ENCODE data around the gene SYNGAP1.
A peak's percentile ranks its signal among the peaks of the same experiment; 100 is the strongest.
"Not testable (repeated sequence)": the region's sequence is repeated elsewhere in the genome, so short reads cannot be mapped to it uniquely, and the experiment has no call there.

SYNGAP1 gene

DNA sequence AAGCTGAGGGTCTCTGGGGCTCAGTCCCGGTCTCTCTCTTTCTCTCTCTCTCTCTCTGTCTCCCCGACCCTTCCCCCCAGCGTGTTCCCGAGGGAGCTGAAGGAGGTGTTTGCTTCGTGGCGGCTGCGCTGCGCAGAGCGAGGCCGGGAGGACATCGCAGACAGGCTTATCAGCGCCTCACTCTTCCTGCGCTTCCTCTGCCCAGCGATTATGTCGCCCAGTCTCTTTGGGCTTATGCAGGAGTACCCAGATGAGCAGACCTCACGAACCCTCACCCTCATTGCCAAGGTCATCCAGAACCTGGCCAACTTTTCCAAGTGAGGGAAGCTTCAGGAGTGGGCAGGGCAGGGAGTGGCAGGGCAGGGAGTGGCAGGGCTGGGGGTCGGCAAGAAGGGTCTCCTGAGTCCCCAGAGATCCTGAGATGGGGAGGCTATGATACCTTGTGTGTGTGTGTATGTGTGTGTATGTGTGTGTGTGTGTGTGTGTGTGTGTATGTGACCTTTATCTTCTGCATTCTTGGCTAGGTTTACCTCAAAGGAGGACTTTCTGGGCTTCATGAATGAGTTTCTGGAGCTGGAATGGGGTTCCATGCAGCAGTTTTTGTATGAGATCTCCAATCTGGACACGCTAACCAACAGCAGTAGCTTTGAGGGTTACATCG, 20.9 kb downstream of the SYNGAP1 start:
- no peak for DNase-seq

DNA sequence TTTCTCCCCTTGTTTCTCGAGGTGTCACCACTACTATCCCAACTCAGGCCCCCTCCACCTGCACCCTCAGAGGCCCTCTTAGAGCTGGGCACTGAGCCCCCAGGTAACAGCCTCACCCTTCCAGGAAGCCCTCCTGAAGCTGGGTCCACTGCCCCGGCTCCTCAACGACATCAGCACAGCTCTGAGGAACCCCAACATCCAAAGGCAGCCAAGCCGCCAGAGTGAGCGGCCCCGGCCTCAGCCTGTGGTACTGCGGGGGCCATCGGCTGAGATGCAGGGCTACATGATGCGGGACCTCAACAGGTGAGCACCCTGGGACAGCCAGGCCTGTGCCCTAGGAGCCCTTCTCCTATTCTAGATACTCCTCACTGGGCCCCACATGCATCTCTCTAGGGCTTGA, 21.6 kb downstream of the SYNGAP1 start:
- no peak for DNase-seq

DNA sequence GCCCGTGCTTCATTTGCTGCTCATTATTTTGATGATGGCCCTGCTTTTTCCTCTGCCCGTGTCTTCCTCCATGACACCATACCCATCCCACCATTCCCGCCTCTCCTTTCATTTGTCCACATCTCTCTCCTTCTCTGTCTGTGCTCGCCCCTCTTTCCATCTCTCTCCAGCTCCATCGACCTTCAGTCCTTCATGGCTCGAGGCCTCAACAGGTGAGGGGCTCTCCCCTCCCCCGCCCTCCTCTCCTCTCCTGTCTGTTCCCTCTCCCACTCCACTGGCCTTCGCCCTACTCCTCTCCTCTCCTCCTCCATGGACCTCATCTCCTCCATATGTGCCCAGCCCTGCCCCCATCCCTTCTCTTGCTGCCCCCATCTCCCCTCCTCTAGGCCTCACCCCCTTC, 22.4 kb downstream of the SYNGAP1 start:
- DNase-seq, result no peak

DNA sequence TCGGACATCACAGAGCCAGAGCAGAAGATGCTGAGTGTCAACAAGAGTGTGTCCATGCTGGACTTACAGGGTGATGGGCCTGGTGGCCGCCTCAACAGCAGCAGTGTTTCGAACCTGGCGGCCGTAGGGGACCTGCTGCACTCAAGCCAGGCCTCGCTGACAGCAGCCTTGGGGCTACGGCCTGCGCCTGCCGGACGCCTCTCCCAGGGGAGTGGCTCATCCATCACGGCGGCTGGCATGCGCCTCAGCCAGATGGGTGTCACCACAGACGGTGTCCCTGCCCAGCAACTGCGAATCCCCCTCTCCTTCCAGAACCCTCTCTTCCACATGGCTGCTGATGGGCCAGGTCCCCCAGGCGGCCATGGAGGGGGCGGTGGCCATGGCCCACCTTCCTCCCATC, 23.2 kb downstream of the SYNGAP1 start:
- no peak for DNase-seq

DNA sequence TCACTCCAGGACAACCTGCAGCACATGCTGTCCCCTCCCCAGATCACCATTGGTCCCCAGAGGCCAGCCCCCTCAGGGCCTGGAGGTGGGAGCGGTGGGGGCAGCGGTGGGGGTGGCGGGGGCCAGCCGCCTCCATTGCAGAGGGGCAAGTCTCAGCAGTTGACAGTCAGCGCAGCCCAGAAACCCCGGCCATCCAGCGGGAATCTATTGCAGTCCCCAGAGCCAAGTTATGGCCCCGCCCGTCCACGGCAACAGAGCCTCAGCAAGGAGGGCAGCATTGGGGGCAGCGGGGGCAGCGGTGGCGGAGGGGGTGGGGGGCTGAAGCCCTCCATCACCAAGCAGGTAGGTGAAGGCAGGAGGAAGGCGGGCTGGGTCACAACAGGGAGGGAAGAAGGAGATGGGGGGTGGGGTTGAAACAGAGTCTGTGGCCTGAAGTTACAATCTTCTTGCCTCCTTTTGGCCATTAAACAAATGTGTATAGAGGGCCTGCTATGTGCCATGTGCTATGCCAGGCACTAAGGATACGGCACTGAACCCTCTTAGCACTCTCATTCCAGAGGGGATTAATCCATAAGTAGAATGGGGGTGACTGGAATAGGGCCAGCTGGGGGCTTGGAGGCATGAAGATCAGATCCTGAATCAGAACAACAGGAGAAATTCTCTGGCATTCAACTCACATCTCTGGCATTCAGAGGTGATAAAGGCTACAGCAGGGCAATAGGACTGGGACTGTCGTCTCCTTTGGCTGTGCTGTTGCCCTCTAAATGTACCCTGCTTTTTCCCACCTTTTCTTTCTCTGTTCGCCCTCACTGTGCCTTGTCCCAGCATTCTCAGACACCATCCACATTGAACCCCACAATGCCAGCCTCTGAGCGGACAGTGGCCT, 24.0 kb downstream of the SYNGAP1 start:
- no peak for DNase-seq

DNA sequence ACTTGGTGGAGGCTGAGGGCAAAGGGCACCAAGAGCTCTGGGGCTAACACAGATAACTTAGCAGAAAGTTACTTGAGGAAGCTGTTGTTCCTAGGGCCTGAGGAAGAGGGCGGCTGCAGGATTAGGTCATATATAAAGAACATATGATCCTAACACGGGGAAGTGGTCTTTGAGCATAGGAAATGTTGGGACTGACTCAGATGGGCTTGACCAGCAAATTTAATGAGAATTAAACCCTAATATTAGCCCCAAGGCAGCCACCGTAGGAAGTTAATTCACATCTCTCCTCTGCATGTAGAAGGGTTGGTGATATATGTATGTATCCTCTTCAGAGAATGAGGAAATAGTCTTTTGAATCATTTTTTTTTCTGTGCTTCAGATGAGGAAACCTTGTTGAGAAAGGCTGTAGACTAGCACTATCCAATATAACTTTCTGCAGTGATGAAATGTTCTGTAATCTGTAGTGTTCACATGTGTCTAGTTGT, 25.3 kb downstream of the SYNGAP1 start:
- peak; percentile 85 for DNase-seq

DNA sequence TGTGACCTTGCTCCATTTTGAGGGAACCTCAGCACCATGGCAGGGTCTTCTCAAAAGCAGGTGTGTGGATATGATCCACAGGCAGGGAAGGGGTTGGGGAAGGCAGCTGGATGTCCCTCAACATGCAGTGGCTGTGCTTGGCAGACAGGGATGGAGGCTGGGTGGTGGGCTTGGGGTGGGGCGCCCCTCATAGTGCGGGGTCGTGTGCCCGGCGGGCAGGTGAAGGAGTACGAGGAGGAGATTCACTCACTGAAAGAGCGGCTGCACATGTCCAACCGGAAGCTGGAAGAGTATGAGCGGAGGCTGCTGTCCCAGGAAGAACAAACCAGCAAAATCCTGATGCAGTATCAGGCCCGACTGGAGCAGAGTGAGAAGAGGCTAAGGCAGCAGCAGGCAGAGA, 26.5 kb downstream of the SYNGAP1 start:
- no peak for DNase-seq

DNA sequence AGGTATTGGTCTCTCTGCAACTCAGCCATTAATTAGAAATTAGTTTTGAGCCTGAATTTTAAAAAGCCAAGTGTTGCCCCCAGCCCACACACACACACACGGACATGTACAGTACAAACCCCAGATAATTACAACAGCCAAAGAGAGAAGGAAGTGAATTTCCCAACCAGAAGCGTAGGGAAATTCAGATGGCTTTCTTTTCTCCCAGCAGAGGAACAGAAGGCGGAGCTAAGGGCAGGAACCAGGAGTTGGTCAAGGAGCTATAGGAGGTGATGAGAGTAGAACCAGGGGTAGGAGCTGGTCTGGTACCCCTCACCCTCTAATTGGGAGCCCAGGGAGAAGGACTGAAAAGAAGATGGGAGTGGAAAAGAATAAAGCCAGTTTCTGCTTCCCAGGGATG, 30.6 kb downstream of the SYNGAP1 start:
- peak; percentile 80 for DNase-seq

DNA sequence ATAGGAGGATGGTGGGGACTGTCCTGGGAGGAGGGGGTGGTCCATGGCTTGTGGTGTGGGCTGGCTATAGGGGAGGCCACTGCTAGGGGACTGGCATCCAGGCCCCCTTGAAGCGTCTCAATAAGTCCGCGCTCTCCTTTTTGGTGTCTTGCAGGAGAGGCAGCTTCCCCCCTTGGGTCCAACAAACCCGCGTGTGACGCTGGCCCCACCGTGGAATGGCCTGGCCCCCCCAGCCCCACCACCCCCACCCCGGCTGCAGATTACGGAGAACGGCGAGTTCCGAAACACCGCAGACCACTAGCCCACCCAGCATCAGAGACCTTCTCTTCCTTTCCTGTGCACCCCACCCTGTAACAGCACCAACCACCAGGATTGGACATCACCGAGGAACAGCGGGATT, 31.7 kb downstream of the SYNGAP1 start:
- DNase-seq, result no peak

DNA sequence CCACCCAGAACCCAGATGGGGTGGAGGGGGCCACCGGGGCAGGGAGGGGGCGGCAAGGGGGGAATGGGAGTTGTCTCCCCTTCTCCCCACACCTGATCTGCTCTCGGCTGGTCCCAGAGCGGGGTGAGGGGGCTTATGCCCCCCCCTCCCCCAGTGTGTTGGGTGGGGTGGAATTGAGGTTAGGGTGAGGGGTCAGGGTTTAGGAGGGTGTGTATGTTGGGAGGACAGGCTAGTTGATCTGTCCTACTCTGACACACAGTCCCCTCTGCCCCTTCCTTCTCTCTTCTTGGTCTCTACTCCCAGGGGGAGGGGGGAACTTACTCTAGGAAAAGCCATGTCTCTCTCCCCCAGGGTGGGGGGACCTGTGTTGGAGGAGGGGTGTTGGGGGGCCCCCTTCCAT, 32.6 kb downstream of the SYNGAP1 start:
- no peak for DNase-seq

DNA sequence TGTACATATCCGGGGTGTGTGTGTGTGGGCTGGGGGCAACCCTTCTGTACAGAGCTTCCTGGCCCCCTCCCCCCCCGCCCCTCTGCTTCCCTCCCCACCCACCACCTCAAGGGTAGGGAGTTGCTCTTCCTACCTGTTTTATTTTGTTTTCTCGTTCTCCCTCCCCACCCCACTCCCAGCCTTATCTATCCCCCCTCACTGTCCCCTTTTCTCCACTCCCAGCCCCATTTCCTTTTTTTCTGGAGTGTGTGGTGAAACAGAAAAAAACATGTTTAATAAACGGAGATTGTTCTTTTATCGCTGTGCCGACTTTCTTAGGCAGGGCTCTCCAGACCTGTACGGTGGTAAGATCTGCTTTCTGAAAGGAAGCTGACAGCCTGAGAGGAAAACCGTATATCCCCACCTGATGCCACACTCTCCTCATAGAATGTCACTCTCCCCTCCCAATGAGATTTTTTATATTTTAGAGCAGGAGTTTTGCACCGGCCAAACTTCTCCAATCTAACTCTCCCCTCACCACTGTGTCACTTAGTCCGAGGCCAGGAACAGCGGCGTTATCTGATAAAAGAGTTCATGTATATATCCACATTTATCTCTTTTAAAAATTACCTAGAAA, 33.6 kb downstream of the SYNGAP1 start:
- DNase-seq, result no peak

DNA sequence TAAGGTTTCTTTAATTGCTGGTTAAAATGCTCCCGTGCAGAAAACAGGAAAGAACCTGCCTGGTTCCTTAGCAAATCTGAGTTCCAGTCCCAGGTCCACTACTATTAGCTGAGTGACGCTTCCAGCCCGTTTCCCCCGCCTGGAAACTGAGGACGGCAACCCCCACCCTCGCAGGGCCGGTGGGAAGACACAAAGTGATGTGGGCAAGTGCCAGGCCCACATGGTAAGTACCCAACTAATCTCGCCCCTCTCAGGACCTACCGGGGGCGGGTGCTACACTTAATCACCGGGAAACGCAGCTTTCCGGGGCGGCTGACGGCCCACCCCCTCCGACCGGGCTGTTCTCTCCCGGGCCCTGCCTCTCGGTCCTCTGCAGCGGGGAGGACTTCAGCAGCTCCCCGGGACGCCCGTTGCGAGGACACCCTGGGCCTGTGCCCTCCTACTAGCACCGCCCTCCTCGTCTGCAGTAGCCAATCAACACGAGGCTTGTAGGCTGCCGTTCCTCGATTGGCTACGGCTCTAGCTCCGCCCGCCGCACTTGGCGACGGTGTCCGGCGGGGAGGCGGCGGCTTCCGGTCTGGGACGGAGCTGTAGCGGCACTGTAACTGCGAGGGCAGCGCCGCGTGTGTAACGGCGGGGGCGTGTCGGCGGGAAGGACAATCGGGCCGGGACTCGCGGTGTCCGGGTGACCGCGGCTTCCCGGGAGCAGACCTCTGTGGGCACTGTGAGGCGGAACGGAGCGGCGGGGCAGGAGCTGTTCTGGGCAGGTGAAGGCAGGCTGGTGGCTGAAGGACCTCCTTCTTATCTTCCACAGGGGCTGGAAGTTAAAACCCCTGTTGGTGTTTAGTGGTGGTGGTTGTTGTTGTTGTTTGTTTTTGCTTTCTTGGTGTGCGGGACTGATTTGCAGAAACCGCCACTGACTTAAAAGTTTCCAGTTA, 34.4 kb downstream of the SYNGAP1 start, which contains the start of gene ZBTB9:
ZBTB9 (plus strand) TSS at position 568 of the 938 bp plus-strand sequence. CDS start 525 bp downstream, outside the sequence.
- peak; percentile 98 for DNase-seq

DNA sequence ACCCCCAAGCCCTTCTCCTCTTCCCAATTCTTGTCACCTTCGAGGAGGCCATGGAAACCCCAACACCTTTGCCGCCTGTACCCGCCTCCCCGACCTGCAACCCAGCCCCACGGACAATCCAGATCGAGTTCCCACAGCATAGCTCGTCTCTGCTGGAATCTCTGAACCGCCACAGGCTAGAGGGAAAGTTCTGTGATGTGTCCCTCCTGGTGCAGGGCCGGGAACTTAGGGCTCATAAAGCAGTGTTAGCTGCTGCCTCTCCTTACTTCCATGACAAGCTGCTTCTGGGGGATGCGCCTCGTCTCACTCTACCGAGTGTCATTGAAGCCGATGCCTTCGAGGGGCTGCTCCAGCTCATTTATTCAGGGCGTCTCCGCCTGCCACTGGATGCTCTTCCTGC, 35.2 kb downstream of the SYNGAP1 start:
- no peak for DNase-seq

DNA sequence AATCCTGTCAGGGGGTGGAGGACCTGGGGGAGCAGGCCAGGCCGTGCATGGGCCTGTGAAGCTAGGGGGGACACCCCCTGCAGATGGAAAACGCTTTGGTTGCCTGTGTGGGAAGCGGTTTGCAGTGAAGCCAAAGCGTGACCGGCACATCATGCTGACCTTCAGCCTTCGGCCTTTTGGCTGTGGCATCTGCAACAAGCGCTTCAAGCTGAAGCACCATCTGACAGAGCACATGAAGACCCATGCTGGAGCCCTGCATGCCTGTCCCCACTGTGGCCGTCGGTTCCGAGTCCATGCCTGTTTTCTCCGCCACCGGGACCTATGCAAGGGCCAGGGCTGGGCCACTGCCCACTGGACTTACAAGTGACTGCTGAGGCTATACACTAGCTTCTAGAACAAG, 36.3 kb downstream of the SYNGAP1 start:
- DNase-seq, result no peak

DNA sequence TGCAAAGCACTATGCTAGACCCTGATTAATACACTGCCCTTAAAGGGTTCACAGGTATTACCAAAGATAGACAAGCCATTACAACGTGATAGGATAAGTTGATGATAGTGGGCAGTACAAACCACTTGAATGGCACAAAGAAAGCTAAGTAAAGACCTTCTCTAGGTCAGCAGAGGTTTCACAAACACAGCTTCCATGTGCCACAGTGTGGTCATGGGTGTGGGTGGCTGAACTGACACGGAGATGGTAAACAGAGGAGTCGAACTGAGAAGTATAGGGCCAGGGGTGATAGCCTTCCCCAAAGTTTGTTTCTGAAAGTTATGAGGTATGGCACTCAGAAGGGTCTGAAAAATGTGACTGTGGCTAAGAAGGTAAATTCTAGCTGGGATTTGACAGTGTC, 38.8 kb downstream of the SYNGAP1 start:
- no peak for DNase-seq

DNA sequence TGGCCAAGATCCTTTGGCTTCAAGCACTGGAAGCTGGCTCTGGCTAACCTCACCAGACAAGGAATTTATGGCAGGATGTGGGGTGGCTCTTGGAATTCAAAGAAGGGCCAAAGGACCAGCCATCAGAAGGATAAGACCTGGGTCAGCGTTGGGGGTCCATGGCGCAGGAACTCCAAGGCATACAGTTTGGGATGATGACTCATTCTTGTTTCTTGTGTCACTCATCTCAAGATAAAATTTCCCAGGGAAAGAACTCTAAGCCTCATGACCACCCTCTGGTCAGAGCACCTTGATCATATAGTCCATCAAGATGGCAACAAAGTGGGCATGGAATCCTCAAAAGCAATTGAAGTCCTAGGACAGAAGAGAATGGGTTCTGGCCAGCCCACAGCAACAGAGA, 39.4 kb downstream of the SYNGAP1 start:
- DNase-seq, result no peak

DNA sequence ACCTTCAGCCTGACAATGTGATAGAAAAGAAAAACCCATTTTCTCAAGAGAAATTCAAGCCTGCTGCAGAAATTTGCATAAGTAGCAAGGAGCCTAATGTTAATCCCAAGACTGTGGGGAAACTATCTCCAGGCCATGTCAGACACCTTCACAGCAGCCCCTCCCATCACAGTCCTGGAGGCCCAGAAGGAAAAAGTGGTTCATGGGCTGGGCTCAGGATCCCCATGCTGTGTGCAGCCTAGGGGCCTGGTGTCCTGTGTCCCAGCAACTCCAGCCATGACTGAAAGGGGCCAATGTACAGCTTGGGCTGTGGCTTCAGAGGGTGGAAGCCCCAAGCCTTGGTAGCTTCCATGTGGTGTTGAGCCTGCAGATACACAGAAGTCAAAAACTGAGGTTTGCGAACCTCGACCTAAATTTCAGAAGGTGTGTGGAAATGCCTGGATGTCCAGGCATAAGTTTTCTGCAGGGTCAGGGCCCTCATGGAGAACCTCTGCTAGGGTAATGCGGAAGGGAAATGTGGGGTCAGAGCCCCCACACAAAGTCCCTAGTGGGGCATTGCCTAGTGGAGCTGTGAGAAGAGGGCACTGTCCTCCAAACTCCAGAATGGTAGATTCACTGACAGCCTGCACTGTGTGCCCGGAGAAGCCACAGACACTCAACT, 46.3 kb downstream of the SYNGAP1 start:
- no peak for DNase-seq

DNA sequence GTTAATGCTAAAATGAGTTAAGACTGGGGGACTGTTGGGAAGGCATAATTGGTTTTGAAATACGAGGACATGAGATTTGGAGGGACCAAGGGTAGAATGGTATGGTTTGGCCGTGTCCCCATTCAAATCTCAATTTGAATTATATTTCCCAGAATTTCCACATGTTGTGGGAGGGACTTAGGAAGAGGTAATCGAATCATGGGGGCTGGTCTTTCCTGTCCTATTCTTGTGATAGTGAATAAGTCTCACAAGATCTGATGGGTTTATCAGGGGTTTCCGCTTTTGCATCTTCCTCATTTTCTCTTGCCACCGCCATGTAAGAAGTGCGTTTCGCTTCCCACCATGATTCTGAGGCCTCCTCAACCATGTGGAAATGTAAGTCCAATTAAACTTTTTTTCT, 47.2 kb downstream of the SYNGAP1 start:
- peak; percentile 8 for DNase-seq

DNA sequence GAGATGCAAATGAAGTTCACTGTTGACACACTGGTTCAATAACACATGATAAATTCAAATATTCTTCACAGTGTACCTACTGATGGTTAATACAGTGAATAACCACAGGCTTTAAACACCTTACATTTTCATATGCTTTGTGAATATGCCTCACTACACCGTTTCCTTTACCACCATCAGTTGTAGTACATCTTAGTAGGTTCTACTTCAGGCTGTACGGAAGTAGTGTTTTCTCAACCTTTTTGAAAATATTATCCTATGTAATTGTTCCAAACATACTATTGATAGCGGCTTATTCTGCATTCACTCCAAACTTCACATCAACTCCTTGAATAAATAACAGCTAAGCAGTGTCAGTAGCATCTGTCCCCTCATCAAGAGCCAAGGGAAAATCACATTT, 49.8 kb downstream of the SYNGAP1 start:
- DNase-seq, result no peak

DNA sequence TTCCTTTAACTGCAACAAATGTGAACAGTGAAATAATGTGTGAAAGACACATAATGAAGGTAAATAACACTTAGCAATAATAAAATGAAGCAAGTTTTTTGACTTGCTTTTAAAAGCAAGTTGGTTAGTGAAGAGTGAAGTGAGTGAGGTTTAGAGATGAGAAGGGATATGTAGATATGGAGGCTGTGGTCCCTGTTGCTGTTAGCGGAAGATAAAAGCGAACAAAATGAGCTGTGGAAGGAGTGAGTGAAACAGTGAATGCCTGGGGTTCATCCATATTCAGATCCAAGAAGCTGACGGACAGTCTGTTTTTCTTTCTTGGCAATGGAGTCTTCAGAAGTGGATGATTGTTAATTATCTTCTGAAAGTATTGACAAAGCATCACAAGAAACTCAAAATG, 58.0 kb downstream of the SYNGAP1 start:
- DNase-seq, result no peak

DNA sequence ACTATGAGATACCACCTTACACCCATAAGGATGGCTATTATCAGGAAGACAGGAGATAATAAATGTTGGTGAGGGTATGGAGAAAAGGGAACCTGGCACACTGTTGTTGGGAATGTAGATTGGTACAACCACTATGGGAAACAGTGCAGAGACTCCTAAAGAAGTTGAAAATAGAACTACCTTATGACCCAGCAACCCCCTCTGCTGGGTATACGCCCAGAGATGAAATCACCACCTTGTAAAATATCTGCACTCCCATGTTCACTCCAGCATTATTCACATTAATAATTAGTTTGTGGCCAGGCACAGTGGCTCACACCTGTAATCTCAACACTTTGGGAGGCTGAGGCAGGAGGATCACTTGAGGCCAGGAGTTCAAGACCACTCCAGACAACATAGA, 61.3 kb downstream of the SYNGAP1 start:
- DNase-seq, result no peak

DNA sequence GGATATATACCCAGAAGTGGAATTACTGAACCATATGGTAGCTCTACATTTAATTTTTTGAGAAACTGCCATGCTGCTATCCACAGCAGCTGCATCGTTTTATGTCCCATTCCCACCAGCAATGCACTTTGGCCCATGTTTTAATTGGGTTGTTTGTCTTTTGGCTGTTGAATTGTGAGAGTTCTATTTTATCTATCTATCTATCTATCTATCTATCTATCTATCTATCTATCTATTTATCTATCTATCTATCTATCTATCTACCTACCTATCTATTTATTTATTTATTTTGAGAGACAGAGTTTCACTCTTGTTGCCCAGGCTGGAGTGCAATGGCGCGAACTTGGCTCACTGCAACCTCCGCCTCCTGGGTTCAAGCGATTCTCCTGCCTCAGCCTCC, 62.8 kb downstream of the SYNGAP1 start:
- DNase-seq, result not testable (repeated sequence)
